ENCODE measurements around the gene CD247. TPM values are rescaled to one million over a fixed set of nuclear protein-coding genes. Genes with fewer than 3 reads are reported as not detected.

Gene CD247
- total RNA-seq, 2 donors from 2014 or later: 2.6 to 4.9 TPM

- H3K27ac ChIP-seq: no peak overlapping the region
- H3K9me3 ChIP-seq: no peaks in the 10 kb centered on the region
- H3K27me3 ChIP-seq: no peaks in the 10 kb centered on the region
- no peaks in the 10 kb centered on the region for H3K36me3 ChIP-seq
- H3K4me3 ChIP-seq: no peak overlapping the region
- no peaks in the 10 kb centered on the region for H3K4me1 ChIP-seq
- DNase-seq: no peak
- no peak for TF ChIP-seq CTCF (IDR thresholded peaks at IDR 0.05)
- intact Hi-C loops (cut with DNase I): loop anchor here (5.0 to 10.0 kb wide), 4 partner anchors 85 to 463 kb away; no protein-coding TSS in a partner anchor
- no peak overlapping the region for H3K9ac ChIP-seq (ENCODE audit: low read depth in 2 of 2, low read length in 2 of 2)
Observed at GRCh38 chr1:167529829-167530474, 11.6 kb upstream of the CD247 start.

- TF ChIP-seq CTCF (IDR thresholded peaks at IDR 0.05): no peak
- Histone ChIP-seq H3K27ac (no peak overlapping the region), H3K9ac (ENCODE audit: low read depth in 2 of 2, low read length in 2 of 2) (no peak overlapping the region), H3K4me1 (no peaks in the 10 kb centered on the region), H3K4me3 (no peak overlapping the region), H3K27me3 (no peaks in the 10 kb centered on the region), H3K36me3 (no peaks in the 10 kb centered on the region), H3K9me3 (no peaks in the 10 kb centered on the region)
- no peak for DNase-seq
- intact Hi-C loops (cut with DNase I): no loop called here
Observed at GRCh38 chr1:167528057-167528728, 9.9 kb upstream of the CD247 start.

- no peaks in the 10 kb centered on the region for H3K4me1 ChIP-seq
- no peak for TF ChIP-seq CTCF (IDR thresholded peaks at IDR 0.05)
- no peak for DNase-seq
- H3K4me3 ChIP-seq: no peak overlapping the region
- no peaks in the 10 kb centered on the region for H3K9me3 ChIP-seq
- H3K36me3 ChIP-seq: no peaks in the 10 kb centered on the region
- H3K27me3 ChIP-seq: no peaks in the 10 kb centered on the region
- intact Hi-C loops (cut with DNase I): no loop called here
- H3K27ac ChIP-seq: no peak overlapping the region
- no peak overlapping the region for H3K9ac ChIP-seq (ENCODE audit: low read depth in 2 of 2, low read length in 2 of 2)
Observed at GRCh38 chr1:167526667-167527383, 8.5 kb upstream of the CD247 start.

- Histone ChIP-seq H3K27ac (no peak overlapping the region), H3K4me3 (no peak overlapping the region), H3K36me3 (no peaks in the 10 kb centered on the region), H3K4me1 (no peaks in the 10 kb centered on the region), H3K9me3 (no peaks in the 10 kb centered on the region), H3K9ac (ENCODE audit: low read depth in 2 of 2, low read length in 2 of 2) (no peak overlapping the region), H3K27me3 (no peaks in the 10 kb centered on the region)
- TF ChIP-seq CTCF (IDR thresholded peaks at IDR 0.05): no peak
- intact Hi-C loops (cut with DNase I): no loop called here
- DNase-seq: no peak
Observed at GRCh38 chr1:167524651-167525050, 6.3 kb upstream of the CD247 start.

- no peaks in the 10 kb centered on the region for H3K4me1 ChIP-seq
- intact Hi-C loops (cut with DNase I): no loop called here
Observed at GRCh38 chr1:167522246-167522645, 3.9 kb upstream of the CD247 start.

More at GRCh38 chr1:167522246-167522645, 3.9 kb upstream of the CD247 start:
- TF ChIP-seq CTCF (IDR thresholded peaks at IDR 0.05): no peak
- Histone ChIP-seq H3K4me3 (no peak overlapping the region), H3K27ac (no peak overlapping the region), H3K9ac (ENCODE audit: low read depth in 2 of 2, low read length in 2 of 2) (no peak overlapping the region), H3K9me3 (no peaks in the 10 kb centered on the region), H3K36me3 (no peaks in the 10 kb centered on the region), H3K27me3 (no peaks in the 10 kb centered on the region)
- no peak for DNase-seq

All from colonic mucosa (tissue), 4 donors.